Measurements from ENCODE around the gene GCLC. TPM values are rescaled to one million over a fixed set of nuclear protein-coding genes. Genes with fewer than 3 reads are reported as not detected.

GCLC gene
- total RNA-seq, 2 donors from 2014 or later: 77.1 to 81.2 TPM

GRCh38 chr6:53543359-53544216, 1.3 kb downstream of the GCLC start:
- H3K27me3 ChIP-seq (replicated peaks; ENCODE audit: insufficient read depth): no peaks in the 10 kb centered on the region
- TF ChIP-seq POLR2AphosphoS5 (IDR thresholded peaks at IDR 0.05) (peak; percentile 4), POLR2A (IDR thresholded peaks at IDR 0.05) (no peak)
- H3K36me3 ChIP-seq: no peaks in the 10 kb centered on the region
- peak overlapping the region; percentile 92 to 97 for H3K27ac ChIP-seq
- intact Hi-C loops (cut with DNase I): loop anchor here (1.0 to 10.0 kb wide), 2 partner anchors 108 to 251 kb away; partner anchors contain the start of gene LRRC1
- 3% methylated on average over 7 of the region's 7 CpGs for WGBS
- peak overlapping the region; percentile 79 to 95 for H3K4me3 ChIP-seq
- H3K9me3 ChIP-seq: no peaks in the 10 kb centered on the region
- peaks cover 4% of the 10 kb centered on the region for H3K4me1 ChIP-seq (replicated peaks)
- DNase-seq (ENCODE audit: low spot score): no peak

GRCh38 chr6:53541900-53542299, 3.0 kb downstream of the GCLC start:
- WGBS: 96% methylated on average over 7 of the region's 7 CpGs
- no peaks in the 10 kb centered on the region for H3K9me3 ChIP-seq
- no peak for DNase-seq (ENCODE audit: low spot score)
- no peaks in the 10 kb centered on the region for H3K36me3 ChIP-seq
- no peaks in the 10 kb centered on the region for H3K27me3 ChIP-seq (replicated peaks; ENCODE audit: insufficient read depth)
- no peaks in the 10 kb centered on the region for H3K4me1 ChIP-seq (replicated peaks)
- intact Hi-C loops (cut with DNase I): loop anchor here (10.0 kb wide), 1 partner anchor 253 kb away; the partner anchor contains the start of gene LRRC1
- no peak overlapping the region for H3K4me3 ChIP-seq
- H3K27ac ChIP-seq: no peak overlapping the region
- TF ChIP-seq POLR2AphosphoS5 (IDR thresholded peaks at IDR 0.05) (no peak), POLR2A (IDR thresholded peaks at IDR 0.05) (no peak), CTCF (IDR thresholded peaks at IDR 0.05) (no peak)

GRCh38 chr6:53540129-53540692, 4.7 kb downstream of the GCLC start:
- H3K4me1 ChIP-seq (replicated peaks): no peaks in the 10 kb centered on the region
- no peaks in the 10 kb centered on the region for H3K36me3 ChIP-seq
- H3K27ac ChIP-seq: no peak overlapping the region
- H3K9me3 ChIP-seq: no peaks in the 10 kb centered on the region
- DNase-seq (ENCODE audit: low spot score): no peak
- no peak overlapping the region for H3K4me3 ChIP-seq
- no peaks in the 10 kb centered on the region for H3K27me3 ChIP-seq (replicated peaks; ENCODE audit: insufficient read depth)
- WGBS: 77% methylated on average over 4 of the region's 4 CpGs
- intact Hi-C loops (cut with DNase I): loop anchor here (10.0 kb wide), 1 partner anchor 255 kb away; the partner anchor contains the start of gene LRRC1
- no peak for TF ChIP-seq POLR2A (IDR thresholded peaks at IDR 0.05)
- TF ChIP-seq POLR2AphosphoS5 (IDR thresholded peaks at IDR 0.05): no peak
- TF ChIP-seq CTCF (IDR thresholded peaks at IDR 0.05): no peak

- no peaks in the 10 kb centered on the region for H3K9me3 ChIP-seq
- no peaks in the 10 kb centered on the region for H3K4me1 ChIP-seq (replicated peaks)
- H3K4me3 ChIP-seq: no peak overlapping the region
- H3K27me3 ChIP-seq (replicated peaks; ENCODE audit: insufficient read depth): no peaks in the 10 kb centered on the region
- DNase-seq (ENCODE audit: low spot score): no peak
- intact Hi-C loops (cut with DNase I): no loop called here
- no peak for TF ChIP-seq CTCF (IDR thresholded peaks at IDR 0.05)
- TF ChIP-seq POLR2A (IDR thresholded peaks at IDR 0.05): no peak
- H3K36me3 ChIP-seq: no peaks in the 10 kb centered on the region
- 85% methylated on average over 5 of the region's 5 CpGs for WGBS
- no peak overlapping the region for H3K27ac ChIP-seq
These were observed 5.3 kb downstream of the GCLC start for GRCh38 chr6:53539561-53539960.

GRCh38 chr6:53536561-53536960, 8.3 kb downstream of the GCLC start:
- DNase-seq (ENCODE audit: low spot score): no peak
- Histone ChIP-seq H3K4me1 (replicated peaks) (no peaks in the 10 kb centered on the region), H3K9me3 (no peaks in the 10 kb centered on the region), H3K4me3 (no peak overlapping the region), H3K27me3 (replicated peaks; ENCODE audit: insufficient read depth) (no peaks in the 10 kb centered on the region), H3K36me3 (no peaks in the 10 kb centered on the region), H3K27ac (no peak overlapping the region)
- WGBS: 93% methylated on average over 1 of the region's 1 CpG
- TF ChIP-seq POLR2AphosphoS5 (IDR thresholded peaks at IDR 0.05) (no peak), CTCF (IDR thresholded peaks at IDR 0.05) (no peak), POLR2A (IDR thresholded peaks at IDR 0.05) (no peak)
- intact Hi-C loops (cut with DNase I): no loop called here
